Hepatocyte (in vitro differentiated cells): ENCODE data around the gene SH3RF3.

Experiments used
- EZH2 ChIP-seq: fragments of 200-600 bp; sonication (generic); IDR thresholded peaks from 2 replicates; pipeline ENCODE4 v1.6.1; 2016; ENCODE audit warnings: antibody characterized with exemption, mild to moderate bottlenecking, borderline replicate concordance
- EZH2phosphoT487 ChIP-seq: fragments of 200-600 bp; sonication (generic); IDR thresholded peaks from one replicate; pipeline ENCODE4 v1.6.1; 2018; ENCODE audit warnings: antibody characterized with exemption, mild to moderate bottlenecking, low read depth, moderate library complexity; ENCODE audit not compliant: unreplicated experiment, severe bottlenecking

GRCh38 chr2:109203246-109204011, 74.4 kb downstream of the SH3RF3 start:
- TF ChIP-seq EZH2phosphoT487 = no peak
- no peak for TF ChIP-seq EZH2
